Keratinocyte (primary cell): ENCODE measurements around the gene STARD8. TPM values are rescaled to one million over a fixed set of nuclear protein-coding genes. Genes with fewer than 3 reads are reported as not detected.

Experiments used
- DNase-seq: peaks from one replicate; pipeline ENCODE4 v3.0.0-alpha.2; 2011; ENCODE audit warnings: low read depth, missing footprints, low spot score
- FAIRE-seq: peaks from 2 replicates; lab custom pipeline; 2011; peaks lifted over from hg19 to GRCh38; lab: Jason Lieb, UNC
- H2AFZ ChIP-seq: 2 replicates; pipeline ENCODE4 v1.6.0; 2012; ENCODE audit warnings: low read length, control low read depth, inconsistent platforms; ENCODE audit not compliant: control insufficient read depth
- H3K27ac ChIP-seq: 2 replicates; pipeline ENCODE4 v1.5.1; 2011; ENCODE audit warnings: low read length; ENCODE audit not compliant: control insufficient read depth, insufficient read depth
- H3K27me3 ChIP-seq: 3 replicates; pipeline ENCODE4 v1.6.0; 2011; ENCODE audit warnings: low read length; ENCODE audit not compliant: control insufficient read depth, insufficient read depth; ENCODE audit errors: extremely low read depth
- H3K36me3 ChIP-seq, 2 experiments: 2 replicates in 1 of 2; 3 replicates in 1 of 2; pipeline ENCODE4 v1.5.1; 2011; ENCODE audit warnings: low read length in 2 of 2, mild to moderate bottlenecking in 1 of 2; ENCODE audit not compliant: control insufficient read depth in 2 of 2, insufficient read depth in 2 of 2; ENCODE audit errors: extremely low read depth in 1 of 2
- H3K4me1 ChIP-seq: 3 replicates; pipeline ENCODE4 v1.5.1; 2011; ENCODE audit warnings: low read length; ENCODE audit not compliant: control insufficient read depth, insufficient read depth; ENCODE audit errors: extremely low read depth
- H3K4me2 ChIP-seq: 3 replicates; pipeline ENCODE4 v1.6.0; 2011; ENCODE audit warnings: low read depth, low read length; ENCODE audit not compliant: control insufficient read depth, insufficient read depth; ENCODE audit errors: extremely low read depth
- H3K4me3 ChIP-seq, 3 experiments: fragments of 200-600 bp in 1 of 3; sonication (generic) in 1 of 3; 2 replicates in 2 of 3; 3 replicates in 1 of 3; pipeline ENCODE4 v1.5.1; 2011 to 2016; ENCODE audit warnings: low read length in 3 of 3, mild to moderate bottlenecking in 3 of 3, control low read depth in 2 of 3, inconsistent platforms in 1 of 3, low read depth in 1 of 3, mixed read lengths in 1 of 3, mixed run types in 1 of 3, moderate library complexity in 1 of 3; ENCODE audit not compliant: control insufficient read depth in 2 of 3, insufficient read depth in 2 of 3; ENCODE audit errors: extremely low read depth in 1 of 3
- H3K79me2 ChIP-seq: 2 replicates; pipeline ENCODE4 v1.6.0; 2012; ENCODE audit warnings: low read length; ENCODE audit not compliant: control insufficient read depth, insufficient read depth
- H3K9ac ChIP-seq: 3 replicates; pipeline ENCODE4 v1.6.0; 2011; ENCODE audit warnings: low read length; ENCODE audit not compliant: control insufficient read depth, insufficient read depth; ENCODE audit errors: extremely low read depth
- H3K9me1 ChIP-seq: 3 replicates; pipeline ENCODE4 v1.6.0; 2011; ENCODE audit warnings: low read length; ENCODE audit not compliant: control insufficient read depth, insufficient read depth; ENCODE audit errors: extremely low read depth
- H3K9me3 ChIP-seq: 2 replicates; pipeline ENCODE4 v1.5.1; 2012; ENCODE audit warnings: low read depth, low read length; ENCODE audit not compliant: control insufficient read depth
- H4K20me1 ChIP-seq: 3 replicates; pipeline ENCODE4 v1.6.0; 2011; ENCODE audit warnings: low read length; ENCODE audit not compliant: control insufficient read depth, insufficient read depth; ENCODE audit errors: extremely low read depth
- EZH2 ChIP-seq: IDR thresholded peaks from one replicate; pipeline ENCODE4 v1.6.1; 2012; ENCODE audit warnings: inconsistent platforms, mild to moderate bottlenecking, low read length, moderate library complexity
- dilution Hi-C: fragments of 300-500 bp; cut with MboI; formaldehyde crosslinking; loops from one replicate; pipeline ENCODE4 v1.7.0; 2020; ENCODE audit warnings: low sequenced_read_pairs; ENCODE audit not compliant: extremely low pct_ligation_motif_present
- polyA plus RNA-seq, 5 experiments: library from polyadenylated mRNA; depleted of rRNA in 3 of 5; stranded (reverse) in 3 of 5; stranded (forward) in 1 of 5; unstranded in 1 of 5; fragments of >200 nt; gene quantifications; 1 replicate in 1 of 5; 2 replicates in 3 of 5; 3 replicates in 1 of 5; pipeline versions ENCODE4 v1.2.1 to v1.2.3, GENCODE V29; 2011 to 2012; ENCODE audit warnings: missing spikeins in 2 of 5, low read depth in 1 of 5, low replicate concordance in 1 of 5
- TF ChIP-seq, protein P1 (sequence below), 3 experiments: IDR thresholded peaks in 1 of 3; conservative IDR thresholded peaks in 1 of 3; optimal IDR thresholded peaks in 1 of 3; 2 replicates in 2 of 3; 3 replicates in 1 of 3; pipeline versions ENCODE3 to v1.5.1; 2011; ENCODE audit warnings: low read length in 3 of 3, mild to moderate bottlenecking in 3 of 3, moderate library complexity in 2 of 3, control low read depth in 1 of 3, inconsistent platforms in 1 of 3; ENCODE audit not compliant: insufficient read depth in 2 of 3; ENCODE audit errors: extremely low read depth in 1 of 3

The STARD8 gene
- polyA plus RNA-seq, 1 donor (not counting 4 experiments of a cell fraction or from before 2014, with no cell fraction given): 0.07 TPM

DNA sequence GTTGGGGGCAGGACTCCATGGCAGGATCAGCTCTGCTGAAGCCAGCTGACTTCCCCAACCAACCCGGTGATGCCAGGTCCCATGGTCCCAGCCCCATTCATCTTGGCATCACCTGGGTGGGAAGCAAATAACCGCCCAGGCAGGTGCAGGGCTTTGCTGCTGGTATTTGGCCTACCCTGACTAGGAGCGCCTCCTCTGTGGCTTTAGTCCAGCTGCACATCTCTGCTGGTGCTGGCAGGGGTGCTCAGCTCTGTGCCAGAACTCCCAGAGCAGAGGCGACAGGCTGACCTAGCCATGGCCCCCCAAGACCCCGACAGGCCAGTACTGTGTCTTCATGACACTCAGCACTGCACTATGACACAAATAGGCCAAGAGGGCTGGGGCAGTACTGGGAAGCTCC lies 64.4 kb downstream of the STARD8 start:
- FAIRE-seq (no peak), DNase-seq (no peak)
- no peak for TF ChIP-seq EZH2
- TF ChIP-seq, protein P1, sequence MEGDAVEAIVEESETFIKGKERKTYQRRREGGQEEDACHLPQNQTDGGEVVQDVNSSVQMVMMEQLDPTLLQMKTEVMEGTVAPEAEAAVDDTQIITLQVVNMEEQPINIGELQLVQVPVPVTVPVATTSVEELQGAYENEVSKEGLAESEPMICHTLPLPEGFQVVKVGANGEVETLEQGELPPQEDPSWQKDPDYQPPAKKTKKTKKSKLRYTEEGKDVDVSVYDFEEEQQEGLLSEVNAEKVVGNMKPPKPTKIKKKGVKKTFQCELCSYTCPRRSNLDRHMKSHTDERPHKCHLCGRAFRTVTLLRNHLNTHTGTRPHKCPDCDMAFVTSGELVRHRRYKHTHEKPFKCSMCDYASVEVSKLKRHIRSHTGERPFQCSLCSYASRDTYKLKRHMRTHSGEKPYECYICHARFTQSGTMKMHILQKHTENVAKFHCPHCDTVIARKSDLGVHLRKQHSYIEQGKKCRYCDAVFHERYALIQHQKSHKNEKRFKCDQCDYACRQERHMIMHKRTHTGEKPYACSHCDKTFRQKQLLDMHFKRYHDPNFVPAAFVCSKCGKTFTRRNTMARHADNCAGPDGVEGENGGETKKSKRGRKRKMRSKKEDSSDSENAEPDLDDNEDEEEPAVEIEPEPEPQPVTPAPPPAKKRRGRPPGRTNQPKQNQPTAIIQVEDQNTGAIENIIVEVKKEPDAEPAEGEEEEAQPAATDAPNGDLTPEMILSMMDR (optimal IDR thresholded peaks at IDR 0.05 in 1 of 3, IDR thresholded peaks at IDR 0.05 in 1 of 3, conservative IDR thresholded peaks at IDR 0.05 in 1 of 3; ENCODE audit: extremely low read depth in 1 of 3, insufficient read depth in 2 of 3, low read length in 3 of 3): no peak
- Histone ChIP-seq H3K4me1 (no peaks in the 10 kb centered on the region), H4K20me1 (no peaks in the 10 kb centered on the region), H3K4me2 (no peak overlapping the region), H3K36me3 (no peaks in the 10 kb centered on the region), H2AFZ (no peak overlapping the region), H3K9me3 (no peaks in the 10 kb centered on the region), H3K27me3 (peaks cover 3% of the 10 kb centered on the region), H3K27ac (no peak overlapping the region), H3K9me1 (no peaks in the 10 kb centered on the region), H3K9ac (no peak overlapping the region), H3K79me2 (no peaks in the 10 kb centered on the region), H3K4me3 (no peak overlapping the region)
- dilution Hi-C loops: no loop called here

DNA sequence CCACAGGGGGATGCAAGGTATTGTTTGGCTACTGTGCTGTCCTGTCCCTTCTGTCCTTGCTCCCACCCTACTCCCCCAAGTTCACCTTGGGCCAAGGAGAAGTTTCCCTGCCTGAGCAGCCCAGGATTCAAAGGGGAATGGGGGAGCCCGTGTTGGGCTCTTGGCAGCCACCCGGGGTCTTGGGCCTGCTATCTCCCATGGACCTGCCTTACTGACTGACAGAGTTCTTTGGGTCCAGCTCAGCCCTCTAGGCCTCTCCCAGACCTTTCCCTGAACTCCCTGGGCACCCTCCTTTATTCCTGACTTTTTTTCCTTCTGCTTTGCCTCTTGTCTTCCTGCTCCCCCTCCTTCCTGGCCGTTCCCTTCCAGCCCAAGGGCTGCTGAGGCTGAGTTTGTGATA lies 67.4 kb downstream of the STARD8 start:
- H3K9me3 ChIP-seq: no peaks in the 10 kb centered on the region
- no peak for FAIRE-seq
- dilution Hi-C loops: no loop called here

More for the DNA sequence above, 67.4 kb downstream of the STARD8 start:
- no peaks in the 10 kb centered on the region for H3K79me2 ChIP-seq
- H3K4me1 ChIP-seq: no peaks in the 10 kb centered on the region
- TF ChIP-seq EZH2: no peak
- TF ChIP-seq, protein P1 (optimal IDR thresholded peaks at IDR 0.05 in 1 of 3, IDR thresholded peaks at IDR 0.05 in 1 of 3, conservative IDR thresholded peaks at IDR 0.05 in 1 of 3; ENCODE audit: extremely low read depth in 1 of 3, insufficient read depth in 2 of 3, low read length in 3 of 3): no peak
- DNase-seq: no peak
- H4K20me1 ChIP-seq: no peaks in the 10 kb centered on the region
- H3K27ac ChIP-seq: no peak overlapping the region
- H3K9ac ChIP-seq: no peak overlapping the region
- no peak overlapping the region for H3K4me3 ChIP-seq
- H2AFZ ChIP-seq: no peak overlapping the region
- H3K27me3 ChIP-seq: peaks cover 3% of the 10 kb centered on the region
- H3K36me3 ChIP-seq: no peaks in the 10 kb centered on the region
- no peak overlapping the region for H3K4me2 ChIP-seq
- no peaks in the 10 kb centered on the region for H3K9me1 ChIP-seq
